Gastrocnemius medialis (tissue), 4 donors: ENCODE results near the gene RNF146. TPM values are rescaled to one million over a fixed set of nuclear protein-coding genes. Genes with fewer than 3 reads are reported as not detected.

ENCODE experiments used
- ATAC-seq, 2 donors: fragments of 150-250 bp; one replicate each; pipeline ENCODE4 v1.9.1; 2016
- DNase-seq, 2 donors: peaks; one replicate each; pipeline ENCODE4 v3.0.0-alpha.2; 2019
- H3K27ac ChIP-seq, 4 donors: fragments of 200-600 bp; sonication (generic); 1 replicate in 1 of 4; 2 replicates in 3 of 4; pipeline ENCODE4 v1.5.1; 2016 to 2018; ENCODE audit warnings: mild to moderate bottlenecking in 2 of 4, moderate library complexity in 1 of 4
- H3K27me3 ChIP-seq, 3 donors: fragments of 200-600 bp; sonication (generic) in 2 of 3; 1 replicate in 1 of 3; 2 replicates in 2 of 3; pipeline versions ENCODE4 v1.5.1 to v1.6.0; 2016 to 2019; ENCODE audit warnings: mild to moderate bottlenecking in 1 of 3, moderate library complexity in 1 of 3
- H3K36me3 ChIP-seq, 2 donors: fragments of 200-600 bp; sonication (generic) in 1 of 2; one replicate each; pipeline ENCODE4 v1.5.1; 2017 to 2018
- H3K4me1 ChIP-seq, 2 donors: fragments of 200-600 bp; sonication (generic) in 1 of 2; one replicate each; pipeline ENCODE4 v1.5.1; 2016 to 2017; ENCODE audit warnings: mild to moderate bottlenecking in 2 of 2
- H3K4me3 ChIP-seq, 4 donors: fragments of 200-600 bp; sonication (generic) in 3 of 4; 1 replicate in 1 of 4; 2 replicates in 3 of 4; pipeline ENCODE4 v1.5.1; 2016 to 2019; ENCODE audit warnings: mild to moderate bottlenecking in 2 of 4
- H3K9me3 ChIP-seq, 3 donors: fragments of 200-600 bp; sonication (generic) in 2 of 3; 1 replicate in 1 of 3; 2 replicates in 2 of 3; pipeline ENCODE4 v1.5.1; 2016 to 2019
- POLR2A ChIP-seq, 2 donors: fragments of 450-650 bp; IDR thresholded peaks; one replicate each; pipeline ENCODE4 v1.6.1; 2017; ENCODE audit warnings: antibody characterized with exemption in 2 of 2, mild to moderate bottlenecking in 2 of 2, moderate library complexity in 2 of 2
- in situ Hi-C, 4 donors: fragments of 200-750 bp; cut with MboI; loops; one replicate each; pipeline versions ENCODE4 v1.15.0 to v1.8.0; 2017; ENCODE audit warnings: low sequenced_read_pairs in 4 of 4
- intact Hi-C: fragments of 100-400 bp; cut with DNase I; formaldehyde crosslinking; loops from one replicate; pipeline ENCODE4 v1.15.1; 2023; ENCODE audit warnings: low total_unique reads
- total RNA-seq, 4 donors: library from RNA; depleted of rRNA; stranded (reverse); fragments of >200 nt; gene quantifications; one replicate each; pipeline versions ENCODE4 v1.1.0 to v1.2.3, GENCODE V29; 2016
- TF ChIP-seq, protein P1 (sequence below), 5 experiments: fragments of 450-650 bp in 3 of 5; fragments of 200-600 bp in 2 of 5; sonication (generic) in 2 of 5; IDR thresholded peaks in 4 of 5; conservative IDR thresholded peaks in 1 of 5; 1 replicate in 4 of 5; 2 replicates in 1 of 5; pipeline ENCODE4 v1.5.1; 2016 to 2019; ENCODE audit warnings: antibody characterized with exemption in 5 of 5, mild to moderate bottlenecking in 3 of 5, moderate library complexity in 3 of 5

Gene RNF146
- total RNA-seq, 4 donors from 2014 or later: 36.3 to 82.3 (median 56.8) TPM

DNA sequence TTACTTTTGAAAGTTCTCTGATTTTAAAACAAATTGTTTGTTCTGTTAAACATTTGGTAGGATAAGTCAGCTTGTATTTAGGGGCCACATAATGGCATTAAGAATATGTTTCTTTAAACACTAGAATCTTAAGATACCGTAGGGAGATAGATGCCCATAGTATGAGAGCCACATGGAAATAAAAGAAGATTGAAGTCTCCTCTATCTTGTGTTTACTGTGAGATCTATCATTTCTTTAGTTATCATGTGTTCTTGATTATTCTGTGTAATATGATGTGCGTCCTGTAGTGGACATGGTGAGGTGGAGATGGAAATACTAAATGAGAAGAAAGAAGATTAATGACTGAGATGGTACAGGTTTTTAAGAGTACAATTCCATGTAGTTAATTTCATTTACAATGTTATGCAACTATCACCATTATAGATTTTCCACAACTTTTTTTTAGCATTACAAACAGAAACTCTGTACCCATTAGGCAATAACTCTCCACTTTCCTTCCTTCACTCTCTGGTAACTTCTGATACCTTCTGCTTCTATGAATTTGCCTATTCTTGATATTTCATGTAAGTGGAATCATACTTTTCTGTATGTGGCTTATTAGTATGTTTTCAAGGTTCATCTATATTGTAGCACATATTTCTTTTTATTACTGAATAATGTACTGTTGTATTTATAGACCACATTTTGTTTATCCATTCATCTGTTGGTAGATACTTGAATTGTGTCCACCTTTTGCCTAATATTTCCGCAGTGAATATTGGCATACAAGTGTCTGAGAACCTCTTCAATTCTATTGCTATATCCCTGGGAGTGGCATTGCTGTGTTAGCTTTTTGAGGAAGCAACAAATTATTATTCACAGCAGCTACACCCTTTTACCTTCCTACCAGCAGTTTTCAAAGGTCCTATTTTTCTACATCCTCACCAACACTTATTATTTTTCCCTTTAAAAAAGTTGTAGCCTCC lies 11.5 kb downstream of the RNF146 start:
- DNase-seq (no peak), ATAC-seq (no peak)
- peaks cover 66 to 67% of the 10 kb centered on the region in 2 donors for H3K4me1 ChIP-seq
- in situ Hi-C loops: no loop called here
- intact Hi-C loops: no loop called here
- no peak overlapping the region for H3K4me3 ChIP-seq
- no peaks in the 10 kb centered on the region for H3K9me3 ChIP-seq
- no peak for TF ChIP-seq POLR2A (IDR thresholded peaks at IDR 0.05)
- TF ChIP-seq, protein P1, sequence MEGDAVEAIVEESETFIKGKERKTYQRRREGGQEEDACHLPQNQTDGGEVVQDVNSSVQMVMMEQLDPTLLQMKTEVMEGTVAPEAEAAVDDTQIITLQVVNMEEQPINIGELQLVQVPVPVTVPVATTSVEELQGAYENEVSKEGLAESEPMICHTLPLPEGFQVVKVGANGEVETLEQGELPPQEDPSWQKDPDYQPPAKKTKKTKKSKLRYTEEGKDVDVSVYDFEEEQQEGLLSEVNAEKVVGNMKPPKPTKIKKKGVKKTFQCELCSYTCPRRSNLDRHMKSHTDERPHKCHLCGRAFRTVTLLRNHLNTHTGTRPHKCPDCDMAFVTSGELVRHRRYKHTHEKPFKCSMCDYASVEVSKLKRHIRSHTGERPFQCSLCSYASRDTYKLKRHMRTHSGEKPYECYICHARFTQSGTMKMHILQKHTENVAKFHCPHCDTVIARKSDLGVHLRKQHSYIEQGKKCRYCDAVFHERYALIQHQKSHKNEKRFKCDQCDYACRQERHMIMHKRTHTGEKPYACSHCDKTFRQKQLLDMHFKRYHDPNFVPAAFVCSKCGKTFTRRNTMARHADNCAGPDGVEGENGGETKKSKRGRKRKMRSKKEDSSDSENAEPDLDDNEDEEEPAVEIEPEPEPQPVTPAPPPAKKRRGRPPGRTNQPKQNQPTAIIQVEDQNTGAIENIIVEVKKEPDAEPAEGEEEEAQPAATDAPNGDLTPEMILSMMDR (IDR thresholded peaks at IDR 0.05 in 4 of 5, conservative IDR thresholded peaks at IDR 0.05 in 1 of 5): no peak
- H3K36me3 ChIP-seq: peaks cover 0 to 18% of the 10 kb centered on the region in 2 donors
- H3K27me3 ChIP-seq: no peaks in the 10 kb centered on the region
- peak overlapping the region in 1 of 4 donors; percentile 8 for H3K27ac ChIP-seq

DNA sequence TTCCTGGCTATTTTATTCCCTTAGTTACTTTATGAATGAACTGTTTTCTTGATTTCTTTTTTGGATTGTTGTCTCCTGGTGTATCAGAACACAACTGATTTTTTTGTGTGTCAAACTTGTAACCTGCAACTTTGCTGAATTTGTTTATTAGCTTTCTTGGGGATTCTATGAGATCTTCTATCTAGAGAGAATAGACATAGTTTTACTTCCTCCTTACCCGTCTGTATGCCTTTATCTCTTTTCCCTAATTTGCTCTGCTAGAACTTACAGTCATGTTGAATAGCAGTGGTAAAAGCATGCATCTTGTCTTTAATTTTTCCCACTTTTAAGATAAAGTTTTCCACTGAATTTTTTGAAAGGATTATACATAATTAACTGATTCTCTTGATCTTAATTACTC lies 13.2 kb downstream of the RNF146 start:
- DNase-seq: no peak
- H3K4me1 ChIP-seq: peaks cover 52 to 64% of the 10 kb centered on the region in 2 donors
- peaks cover 0 to 24% of the 10 kb centered on the region in 2 donors for H3K36me3 ChIP-seq
- no peaks in the 10 kb centered on the region for H3K9me3 ChIP-seq
- ATAC-seq: no peak
- H3K27me3 ChIP-seq: no peaks in the 10 kb centered on the region
- TF ChIP-seq POLR2A (IDR thresholded peaks at IDR 0.05): no peak
- TF ChIP-seq, protein P1 (IDR thresholded peaks at IDR 0.05 in 4 of 5, conservative IDR thresholded peaks at IDR 0.05 in 1 of 5): no peak
- intact Hi-C loops: no loop called here
- in situ Hi-C loops: no loop called here
- H3K27ac ChIP-seq: no peak overlapping the region
- H3K4me3 ChIP-seq: no peak overlapping the region

DNA sequence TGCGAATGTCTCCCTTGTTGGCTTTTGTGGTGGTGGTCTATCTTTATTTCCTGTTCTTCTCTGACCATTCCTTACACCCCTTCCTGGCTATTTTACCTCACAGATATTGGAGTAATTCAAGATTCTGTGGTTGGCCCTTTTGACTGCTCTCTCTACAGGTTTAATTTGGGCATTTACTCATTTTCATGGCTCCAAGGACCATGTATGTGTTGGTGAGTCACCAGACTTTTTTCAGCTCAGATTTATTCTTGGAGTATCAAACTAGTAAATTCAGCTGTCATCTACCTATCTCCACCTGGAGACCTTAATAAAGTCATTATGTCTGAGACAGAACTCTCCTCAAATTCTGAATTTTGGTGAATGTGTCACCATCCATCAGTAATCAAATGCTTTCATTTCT lies 15.5 kb downstream of the RNF146 start:
- TF ChIP-seq POLR2A (IDR thresholded peaks at IDR 0.05): no peak
- TF ChIP-seq, protein P1 (IDR thresholded peaks at IDR 0.05 in 4 of 5, conservative IDR thresholded peaks at IDR 0.05 in 1 of 5): no peak
- Histone ChIP-seq H3K36me3 (peaks cover 0 to 40% of the 10 kb centered on the region in 2 donors), H3K4me1 (peaks cover 29 to 43% of the 10 kb centered on the region in 2 donors), H3K9me3 (no peaks in the 10 kb centered on the region), H3K27ac (peak overlapping the region; percentile 21 to 49 (median 26)), H3K27me3 (no peaks in the 10 kb centered on the region), H3K4me3 (no peak overlapping the region)
- in situ Hi-C loops (no loop called here), intact Hi-C loops (no loop called here)
- DNase-seq (no peak), ATAC-seq (peak; percentile 60 to 68)

DNA sequence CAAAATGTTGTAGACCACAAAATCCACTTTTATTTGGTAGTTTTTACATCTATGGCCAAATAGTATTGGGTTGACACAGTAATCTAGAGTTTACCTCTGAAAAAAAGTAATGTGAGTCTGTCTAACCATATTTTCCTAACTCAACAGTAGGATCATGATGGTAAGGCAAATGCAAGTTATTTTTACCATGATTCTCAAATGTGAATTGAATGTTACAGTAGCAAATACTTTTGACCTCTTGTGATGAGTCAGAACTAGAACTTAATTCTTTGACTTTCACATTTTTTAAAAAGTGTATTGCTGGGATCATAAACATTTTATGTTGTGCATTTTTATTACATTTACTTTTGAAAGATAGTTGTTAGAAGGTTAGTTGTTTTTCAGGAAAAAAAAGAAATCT lies 22.0 kb downstream of the RNF146 start:
- no peak for TF ChIP-seq POLR2A (IDR thresholded peaks at IDR 0.05)
- TF ChIP-seq, protein P1 (IDR thresholded peaks at IDR 0.05 in 4 of 5, conservative IDR thresholded peaks at IDR 0.05 in 1 of 5): no peak
- no peak for ATAC-seq
- intact Hi-C loops: no loop called here
- H3K27ac ChIP-seq: peak overlapping the region in 2 of 4 donors; percentile 5 to 45
- H3K4me3 ChIP-seq: no peak overlapping the region
- no peaks in the 10 kb centered on the region for H3K27me3 ChIP-seq
- no peak for DNase-seq
- no peaks in the 10 kb centered on the region for H3K9me3 ChIP-seq
- in situ Hi-C loops: no loop called here
- peaks cover 0 to 31% of the 10 kb centered on the region in 2 donors for H3K36me3 ChIP-seq
- H3K4me1 ChIP-seq: peaks cover 30 to 35% of the 10 kb centered on the region in 2 donors
